HEK293T (cell line): ENCODE data around the gene TFB2M.
"Not testable (repeated sequence)": the region's sequence is repeated elsewhere in the genome, so short reads cannot be mapped to it uniquely, and the experiment has no call there.

ENCODE experiments used
- BHLHE40 ChIP-seq: fragments of 450-650 bp; IDR thresholded peaks from 2 replicates; pipeline ENCODE4 v1.6.1; 2016; ENCODE audit warnings: mild to moderate bottlenecking, moderate library complexity, borderline replicate concordance
- NFRKB ChIP-seq: fragments of 450-650 bp; IDR thresholded peaks from 2 replicates; pipeline ENCODE4 v1.6.1; 2016; ENCODE audit warnings: mild to moderate bottlenecking, moderate library complexity

- not testable (repeated sequence) for TF ChIP-seq NFRKB, BHLHE40
These were observed 39.2 kb upstream of the TFB2M start for GRCh38 chr1:246605231-246605630.
